PFSK-1 (cell line): Measurements from ENCODE around the gene LMF2.

Experiments
- FOXP2 ChIP-seq: optimal IDR thresholded peaks from 2 replicates; pipeline ENCODE3; 2011; ENCODE audit warnings: borderline replicate concordance, control low read depth, inconsistent platforms; ENCODE audit not compliant: insufficient read depth; ENCODE audit errors: extremely low read length, extremely low read depth
- POLR2AphosphoS5 ChIP-seq: IDR thresholded peaks from 2 replicates; pipeline ENCODE4 v1.6.1; 2012; ENCODE audit warnings: low read depth, mild to moderate bottlenecking, control low read depth, low read length, moderate library complexity
- REST ChIP-seq, 2 experiments: IDR thresholded peaks; 2 replicates each; pipeline versions ENCODE4 v1.6.1 to v1.8.0; 2011 to 2012; ENCODE audit warnings: low read depth in 2 of 2, low read length in 2 of 2, control low read depth in 1 of 2, inconsistent platforms in 1 of 2, mild to moderate bottlenecking in 1 of 2, moderate library complexity in 1 of 2; ENCODE audit not compliant: insufficient read depth in 1 of 2
- SIN3A ChIP-seq: IDR thresholded peaks from 2 replicates; pipeline ENCODE4 v1.6.1; 2012; ENCODE audit warnings: mild to moderate bottlenecking, low read length, moderate library complexity, borderline replicate concordance; ENCODE audit not compliant: insufficient read depth
- TAF1 ChIP-seq: IDR thresholded peaks from 2 replicates; pipeline ENCODE4 v1.6.1; 2012; ENCODE audit warnings: low read length, control low read depth, borderline replicate concordance; ENCODE audit not compliant: insufficient read depth

- TF ChIP-seq REST (IDR thresholded peaks at IDR 0.05; ENCODE audit: insufficient read depth in 1 of 2, low read depth in 2 of 2, low read length in 2 of 2) (no peak), POLR2AphosphoS5 (no peak), TAF1 (no peak), SIN3A (no peak), FOXP2 (no peak)
Observed at GRCh38 chr22:50540381-50540780, 32.9 kb upstream of the LMF2 start.
